Measurements from ENCODE around the gene IQSEC3. TPM values are rescaled to one million over a fixed set of nuclear protein-coding genes. Genes with fewer than 3 reads are reported as not detected.

The IQSEC3 gene
- total RNA-seq, 2 donors from 2014 or later, result 1.4 to 4.0 TPM

GRCh38 chr12:218221-218620, 151.7 kb downstream of the IQSEC3 start:
- intact Hi-C loops (cut with DNase I), result no loop called here
- DNase-seq, result no peak
- ATAC-seq, result no peak

- DNase-seq, result no peak
- no peak for ATAC-seq
- intact Hi-C loops (cut with DNase I), result no loop called here
Observed at GRCh38 chr12:218728-219590, 152.4 kb downstream of the IQSEC3 start.

- intact Hi-C loops (cut with DNase I), result no loop called here
- peak; percentile 71 to 77 for ATAC-seq
- peak; percentile 58 for DNase-seq
Observed at GRCh38 chr12:219891-220352, 153.4 kb downstream of the IQSEC3 start.

- ATAC-seq (no peak), DNase-seq (no peak)
- intact Hi-C loops (cut with DNase I), result no loop called here
Observed at GRCh38 chr12:220491-220890, 153.9 kb downstream of the IQSEC3 start.

- no peak for ATAC-seq
- DNase-seq, result no peak
- intact Hi-C loops (cut with DNase I), result no loop called here
Observed at GRCh38 chr12:220946-221550, 154.5 kb downstream of the IQSEC3 start.

GRCh38 chr12:221736-222135, 155.2 kb downstream of the IQSEC3 start:
- intact Hi-C loops (cut with DNase I), result no loop called here
- no peak for ATAC-seq
- DNase-seq, result no peak

- intact Hi-C loops (cut with DNase I), result no loop called here
- ATAC-seq, result no peak
- no peak for DNase-seq
Observed at GRCh38 chr12:223841-224240, 157.3 kb downstream of the IQSEC3 start.

- DNase-seq (no peak), ATAC-seq (no peak)
- intact Hi-C loops (cut with DNase I), result no loop called here
Observed at GRCh38 chr12:224330-224729, 157.8 kb downstream of the IQSEC3 start.

- ATAC-seq (no peak), DNase-seq (no peak)
- intact Hi-C loops (cut with DNase I), result no loop called here
Observed at GRCh38 chr12:225012-225411, 158.4 kb downstream of the IQSEC3 start.

- intact Hi-C loops (cut with DNase I), result no loop called here
- ATAC-seq, result no peak
- DNase-seq, result no peak
Observed at GRCh38 chr12:226401-226800, 159.8 kb downstream of the IQSEC3 start.

- DNase-seq (no peak), ATAC-seq (no peak)
- intact Hi-C loops (cut with DNase I), result no loop called here
Observed at GRCh38 chr12:227286-227915, 160.8 kb downstream of the IQSEC3 start.

Other genes starting within 250 kb of the IQSEC3 start
- gene SLC6A12, start 147.4 kb downstream of the IQSEC3 start, total RNA-seq, result under 1 TPM; 0.41 to 0.65 TPM
- 1 to 10 TPM; 1.3 to 2.0 TPM for gene SLC6A13, start 196.1 kb downstream of the IQSEC3 start, total RNA-seq

Data from left cardiac atrium (tissue), 4 donors.